ENCODE measurements around the gene SRA1. TPM values are rescaled to one million over a fixed set of nuclear protein-coding genes. Genes with fewer than 3 reads are reported as not detected.

SRA1 gene
- total and polyA plus RNA-seq, 2 of the 13 experiments (the other 11 are each of a cell fraction or from before 2014, with no cell fraction given): 14.2 to 32.8 TPM

- TF ChIP-seq ZNF574 (CRISPR knock-in tag; IDR thresholded peaks at IDR 0.05) (peak; percentile 92), ZNF234 (CRISPR knock-in tag; conservative IDR thresholded peaks at IDR 0.05) (0 out of 2 replicates have a peak, but pooled peaks have one; percentile 52), ZNF616 (CRISPR knock-in tag; IDR thresholded peaks at IDR 0.05; ENCODE audit: low read depth) (0 out of 2 replicates have a peak, but pooled peaks have one; percentile 56), ZMYM4 (CRISPR knock-in tag; IDR thresholded peaks at IDR 0.05) (peak; percentile 84), ZBTB20 (CRISPR knock-in tag; IDR thresholded peaks at IDR 0.05; ENCODE audit: borderline replicate concordance, low read depth) (no peak), EED (CRISPR knock-in tag; IDR thresholded peaks at IDR 0.05) (peak; percentile 67), HNF4G (IDR thresholded peaks at IDR 0.05; ENCODE audit: borderline replicate concordance, low read depth, low read length) (no peak), HNF4G (CRISPR knock-in tag; IDR thresholded peaks at IDR 0.05; ENCODE audit: borderline replicate concordance, low read depth) (no peak; the same call in 1 of the 2 replicates), ZNF841 (CRISPR knock-in tag; IDR thresholded peaks at IDR 0.05; ENCODE audit: borderline replicate concordance) (no peak), ZBTB39 (CRISPR knock-in tag; IDR thresholded peaks at IDR 0.05) (0 out of 2 replicates have a peak, but pooled peaks have one; percentile 60), GLI4 (CRISPR knock-in tag; IDR thresholded peaks at IDR 0.05; ENCODE audit: borderline replicate concordance) (0 out of 2 replicates have a peak, but pooled peaks have one; percentile 34), JUN (CRISPR knock-in tag; IDR thresholded peaks at IDR 0.05) (no peak), DDIT3 (CRISPR knock-in tag; IDR thresholded peaks at IDR 0.05) (no peak), GMEB2 (CRISPR knock-in tag; IDR thresholded peaks at IDR 0.05; ENCODE audit: low read depth) (peak; percentile 56; the same call in 1 of the 2 replicates), NFRKB (IDR thresholded peaks at IDR 0.05) (no peak), YEATS2 (CRISPR knock-in tag; IDR thresholded peaks at IDR 0.05; ENCODE audit: borderline replicate concordance) (peak; percentile 91), ZEB1 (IDR thresholded peaks at IDR 0.05; ENCODE audit: insufficient replicate concordance, low read depth) (no peak), ZFYVE20 (CRISPR knock-in tag; IDR thresholded peaks at IDR 0.05; ENCODE audit: borderline replicate concordance, low read depth) (no peak), MBNL3 (CRISPR knock-in tag; conservative IDR thresholded peaks at IDR 0.05) (no peak), GRHL1 (CRISPR knock-in tag; conservative IDR thresholded peaks at IDR 0.05) (no peak), HMG20B (CRISPR knock-in tag; conservative IDR thresholded peaks at IDR 0.05) (0 out of 2 replicates have a peak, but pooled peaks have one; percentile 19)
Observed at GRCh38 chr5:140557136-140557805, at the start of gene SRA1 (continued).

All from HepG2 (cell line).